ENCODE measurements around the gene RNF151.

DNA sequence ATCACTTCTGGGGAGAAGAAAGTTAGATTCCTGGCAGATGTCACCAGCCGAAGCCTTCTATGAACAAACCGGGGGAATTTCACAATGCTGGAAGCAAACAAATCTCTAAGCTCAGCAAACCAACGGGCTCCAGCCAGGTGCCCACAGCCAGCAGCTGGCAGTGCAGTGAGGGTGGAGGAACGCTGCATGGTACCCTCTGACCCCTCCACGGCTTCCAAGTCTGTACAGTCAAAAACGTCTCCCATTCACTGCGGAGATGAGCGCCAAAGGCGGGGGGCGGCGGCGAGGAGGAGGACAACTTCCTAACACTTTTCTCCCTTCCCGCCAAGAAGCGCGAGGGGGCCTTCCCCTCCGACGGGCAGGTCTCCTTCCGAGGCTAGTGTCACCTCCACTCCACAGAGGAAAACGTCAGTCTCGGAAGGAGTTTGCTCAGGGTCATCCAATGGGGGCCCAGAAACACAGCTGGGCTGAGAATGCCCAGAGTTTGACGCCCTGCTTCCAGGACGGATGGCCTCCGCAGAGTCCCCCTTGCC lies 42.0 kb downstream of the RNF151 start:
- TF ChIP-seq POLR2A (IDR thresholded peaks at IDR 0.05; ENCODE audit: low read depth, low read length) (no peak), ZNF24 (IDR thresholded peaks at IDR 0.05) (no peak), EZH2 (IDR thresholded peaks at IDR 0.05; ENCODE audit: borderline replicate concordance, control insufficient read depth, low read depth, low read length) (no peak)
- TF ChIP-seq, protein P1, sequence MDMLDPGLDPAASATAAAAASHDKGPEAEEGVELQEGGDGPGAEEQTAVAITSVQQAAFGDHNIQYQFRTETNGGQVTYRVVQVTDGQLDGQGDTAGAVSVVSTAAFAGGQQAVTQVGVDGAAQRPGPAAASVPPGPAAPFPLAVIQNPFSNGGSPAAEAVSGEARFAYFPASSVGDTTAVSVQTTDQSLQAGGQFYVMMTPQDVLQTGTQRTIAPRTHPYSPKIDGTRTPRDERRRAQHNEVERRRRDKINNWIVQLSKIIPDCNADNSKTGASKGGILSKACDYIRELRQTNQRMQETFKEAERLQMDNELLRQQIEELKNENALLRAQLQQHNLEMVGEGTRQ (IDR thresholded peaks at IDR 0.05; ENCODE audit: borderline replicate concordance, low read depth, low read length): no peak
- TF ChIP-seq, protein P2, sequence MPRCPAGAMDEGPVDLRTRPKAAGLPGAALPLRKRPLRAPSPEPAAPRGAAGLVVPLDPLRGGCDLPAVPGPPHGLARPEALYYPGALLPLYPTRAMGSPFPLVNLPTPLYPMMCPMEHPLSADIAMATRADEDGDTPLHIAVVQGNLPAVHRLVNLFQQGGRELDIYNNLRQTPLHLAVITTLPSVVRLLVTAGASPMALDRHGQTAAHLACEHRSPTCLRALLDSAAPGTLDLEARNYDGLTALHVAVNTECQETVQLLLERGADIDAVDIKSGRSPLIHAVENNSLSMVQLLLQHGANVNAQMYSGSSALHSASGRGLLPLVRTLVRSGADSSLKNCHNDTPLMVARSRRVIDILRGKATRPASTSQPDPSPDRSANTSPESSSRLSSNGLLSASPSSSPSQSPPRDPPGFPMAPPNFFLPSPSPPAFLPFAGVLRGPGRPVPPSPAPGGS (IDR thresholded peaks at IDR 0.05; ENCODE audit: borderline replicate concordance, insufficient read depth, low read depth, low read length, poor library complexity, severe bottlenecking): no peak

Data from GM12878 (cell line).